Smooth muscle cell (in vitro differentiated cells): Measurements from ENCODE around the gene SOS2. TPM values are rescaled to one million over a fixed set of nuclear protein-coding genes. Genes with fewer than 3 reads are reported as not detected.

Source experiments
- DNase-seq: peaks from one replicate; lab custom pipeline; 2025; ENCODE audit not compliant: unreplicated experiment; lab: John Stamatoyannopoulos, UW
- H2AFZ ChIP-seq: fragments of 200-600 bp; sonication (generic); 2 replicates; pipeline ENCODE4 v1.6.0; 2016; ENCODE audit warnings: antibody characterized with exemption, low read depth, mild to moderate bottlenecking
- H3F3A ChIP-seq: fragments of 200-600 bp; sonication (generic); 2 replicates; pipeline ENCODE4 v1.6.0; 2017; ENCODE audit warnings: antibody characterized with exemption, low read depth
- H3K27ac ChIP-seq: fragments of 200-600 bp; sonication (generic); 2 replicates; pipeline ENCODE4 v1.5.1; 2016; ENCODE audit warnings: low read depth, mild to moderate bottlenecking
- H3K27me3 ChIP-seq: fragments of 200-600 bp; sonication (generic); 2 replicates; pipeline ENCODE4 v1.6.1; 2016; ENCODE audit warnings: low read depth, mild to moderate bottlenecking
- H3K36me3 ChIP-seq: fragments of 200-600 bp; sonication (generic); 2 replicates; pipeline ENCODE4 v1.5.1; 2016; ENCODE audit warnings: low read depth
- H3K4me1 ChIP-seq: fragments of 200-600 bp; sonication (generic); 2 replicates; pipeline ENCODE4 v1.5.1; 2016; ENCODE audit warnings: low read depth
- H3K4me2 ChIP-seq: fragments of 200-600 bp; sonication (generic); 2 replicates; pipeline ENCODE4 v1.6.0; 2016; ENCODE audit warnings: mild to moderate bottlenecking
- H3K4me3 ChIP-seq: fragments of 200-600 bp; sonication (generic); 2 replicates; pipeline ENCODE4 v1.5.1; 2016; ENCODE audit warnings: mild to moderate bottlenecking
- H3K79me2 ChIP-seq: fragments of 200-600 bp; sonication (generic); 2 replicates; pipeline ENCODE4 v1.6.0; 2016; ENCODE audit warnings: low read depth, mild to moderate bottlenecking
- H3K9ac ChIP-seq: fragments of 200-600 bp; sonication (generic); 2 replicates; pipeline ENCODE4 v1.6.0; 2016; ENCODE audit warnings: low read depth
- H3K9me3 ChIP-seq: fragments of 200-600 bp; sonication (generic); replicated peaks from 2 replicates; pipeline ENCODE4 v1.5.1; 2016; ENCODE audit warnings: low read depth
- H4K20me1 ChIP-seq: fragments of 200-600 bp; sonication (generic); 2 replicates; pipeline ENCODE4 v1.6.0; 2016; ENCODE audit warnings: low read depth
- CTCF ChIP-seq: fragments of 200-600 bp; sonication (generic); IDR thresholded peaks from 2 replicates; pipeline ENCODE4 v1.5.1; 2017; ENCODE audit warnings: borderline replicate concordance, mild to moderate bottlenecking, antibody characterized with exemption; ENCODE audit not compliant: insufficient read depth, poor library complexity, severe bottlenecking
- WGBS: methylation state at CpG from one replicate; pipeline ENCODE4 v1.1.7; 2016; ENCODE audit warnings: low lambda C conversion rate; 5-methylcytosine and 5-hydroxymethylcytosine counted together
- polyA plus RNA-seq: library from polyadenylated mRNA; unstranded; fragments of >200 nt; fragmentation: Nextera tagmentation; extraction: Ambion mirVana; gene quantifications from 2 replicates; pipeline ENCODE4 v1.2.1, GENCODE V29; 2016
- total RNA-seq: library from RNA; depleted of rRNA; stranded (reverse); fragments of >200 nt; gene quantifications from 2 replicates; pipeline ENCODE4 v1.2.3, GENCODE V29; 2014

SOS2 gene
- total and polyA plus RNA-seq, 2 experiments from 2014 or later: 16.0 to 37.5 TPM

DNA sequence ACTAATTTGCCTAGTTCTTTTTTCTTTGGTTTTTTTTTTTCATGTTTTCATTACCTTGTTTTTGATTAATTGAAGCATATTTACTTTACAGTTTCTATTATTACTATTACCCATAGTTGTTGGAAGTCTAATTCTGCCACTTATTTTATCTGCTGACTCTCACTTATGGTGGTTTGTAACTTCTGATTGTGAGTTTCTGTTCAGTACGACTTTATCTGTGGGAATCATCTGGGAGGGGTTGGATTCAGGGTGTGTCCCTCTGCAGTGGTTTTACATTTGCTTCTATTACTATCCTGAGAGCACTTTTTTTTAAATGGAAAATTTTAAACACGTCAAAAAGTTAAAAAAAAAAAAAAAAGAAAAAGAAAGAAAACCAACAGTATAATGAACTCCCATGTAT, 26.4 kb upstream of the SOS2 start:
- Histone ChIP-seq H3K4me1 (no peaks in the 10 kb centered on the region), H3K27me3 (no peaks in the 10 kb centered on the region), H3K27ac (no peak overlapping the region), H3K4me3 (no peak overlapping the region), H3F3A (no peaks in the 10 kb centered on the region), H3K4me2 (no peak overlapping the region), H4K20me1 (no peaks in the 10 kb centered on the region), H3K36me3 (no peaks in the 10 kb centered on the region), H3K79me2 (no peaks in the 10 kb centered on the region), H3K9ac (no peak overlapping the region), H2AFZ (no peak overlapping the region), H3K9me3 (no peaks in the 10 kb centered on the region)
- DNase-seq: no peak
- TF ChIP-seq CTCF: no peak
- 68% methylated on average over 2 of the region's 2 CpGs for WGBS

DNA sequence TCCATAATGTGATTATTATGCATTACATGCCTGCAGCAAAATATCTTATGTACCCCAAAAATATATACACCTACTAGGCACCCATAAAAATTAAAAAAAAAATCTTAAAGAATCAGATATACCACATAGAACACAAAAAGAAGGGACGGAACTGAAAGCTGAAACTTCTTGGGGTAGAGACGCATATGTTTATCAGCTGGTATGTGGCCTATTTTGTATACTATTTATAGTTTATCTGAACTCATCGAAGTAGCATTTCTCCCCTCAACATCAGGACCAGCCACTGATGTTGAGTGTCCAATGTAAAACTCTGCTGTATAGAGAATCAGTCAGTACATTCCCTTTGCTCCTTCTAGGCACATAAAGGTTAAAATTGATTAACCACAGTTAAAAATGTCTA, 22.9 kb upstream of the SOS2 start:
- no peaks in the 10 kb centered on the region for H3F3A ChIP-seq
- no peak overlapping the region for H3K4me3 ChIP-seq
- TF ChIP-seq CTCF: no peak
- no peaks in the 10 kb centered on the region for H3K27me3 ChIP-seq
- DNase-seq: no peak
- no peak overlapping the region for H3K9ac ChIP-seq
- H3K79me2 ChIP-seq: no peaks in the 10 kb centered on the region
- no peak overlapping the region for H2AFZ ChIP-seq
- no peaks in the 10 kb centered on the region for H3K9me3 ChIP-seq
- H4K20me1 ChIP-seq: no peaks in the 10 kb centered on the region
- H3K36me3 ChIP-seq: no peaks in the 10 kb centered on the region
- no peak overlapping the region for H3K4me2 ChIP-seq
- H3K27ac ChIP-seq: no peak overlapping the region
- WGBS: 98% methylated on average over 3 of the region's 3 CpGs
- H3K4me1 ChIP-seq: no peaks in the 10 kb centered on the region

GRCh38 chr14:50249136-50249775, 17.9 kb upstream of the SOS2 start:
- Histone ChIP-seq H3K27ac (no peak overlapping the region), H3F3A (no peaks in the 10 kb centered on the region), H3K4me2 (no peak overlapping the region), H3K9ac (no peak overlapping the region), H3K4me1 (no peaks in the 10 kb centered on the region), H3K79me2 (no peaks in the 10 kb centered on the region), H3K27me3 (no peaks in the 10 kb centered on the region), H3K4me3 (no peak overlapping the region), H3K9me3 (no peaks in the 10 kb centered on the region), H3K36me3 (no peaks in the 10 kb centered on the region), H2AFZ (no peak overlapping the region), H4K20me1 (no peaks in the 10 kb centered on the region)
- WGBS: 87% methylated on average over 7 of the region's 7 CpGs
- no peak for DNase-seq
- TF ChIP-seq CTCF: no peak

GRCh38 chr14:50247245-50247644, 15.9 kb upstream of the SOS2 start:
- no peak overlapping the region for H3K9ac ChIP-seq
- no peak overlapping the region for H3K4me3 ChIP-seq
- no peak for DNase-seq
- no peaks in the 10 kb centered on the region for H3K79me2 ChIP-seq
- no peak for TF ChIP-seq CTCF
- no peaks in the 10 kb centered on the region for H4K20me1 ChIP-seq
- no peaks in the 10 kb centered on the region for H3K27me3 ChIP-seq
- H2AFZ ChIP-seq: no peak overlapping the region
- H3K9me3 ChIP-seq: no peaks in the 10 kb centered on the region
- H3K27ac ChIP-seq: no peak overlapping the region
- 83% methylated on average over 3 of the region's 3 CpGs for WGBS
- H3K36me3 ChIP-seq: no peaks in the 10 kb centered on the region
- no peaks in the 10 kb centered on the region for H3F3A ChIP-seq
- H3K4me2 ChIP-seq: no peak overlapping the region
- H3K4me1 ChIP-seq: no peaks in the 10 kb centered on the region
